Ishikawa (cell line): Measurements from ENCODE around the gene PDK3.

ENCODE experiments used
- CEBPB ChIP-seq: IDR thresholded peaks from 2 replicates; pipeline ENCODE4 v1.6.1; 2012
- CREB1 ChIP-seq: IDR thresholded peaks from 2 replicates; pipeline ENCODE4 v1.6.1; 2012; ENCODE audit warnings: low read depth
- EGR1 ChIP-seq: IDR thresholded peaks from 2 replicates; pipeline ENCODE4 v1.6.1; 2012
- EP300 ChIP-seq: IDR thresholded peaks from 2 replicates; pipeline ENCODE4 v1.6.1; 2012; ENCODE audit warnings: borderline replicate concordance
- FOXM1 ChIP-seq: IDR thresholded peaks from 2 replicates; pipeline ENCODE4 v1.6.1; 2012; ENCODE audit warnings: low read depth, borderline replicate concordance
- MAX ChIP-seq: IDR thresholded peaks from 2 replicates; pipeline ENCODE4 v1.6.1; 2012
- NFIC ChIP-seq: IDR thresholded peaks from 2 replicates; pipeline ENCODE4 v1.6.1; 2012
- RAD21 ChIP-seq: IDR thresholded peaks from 2 replicates; pipeline ENCODE4 v1.6.1; 2012; ENCODE audit warnings: low read depth
- TAF1 ChIP-seq: IDR thresholded peaks from 2 replicates; pipeline ENCODE4 v1.6.1; 2012; ENCODE audit warnings: low read depth, mild to moderate bottlenecking
- TCF12 ChIP-seq: IDR thresholded peaks from 2 replicates; pipeline ENCODE4 v1.6.1; 2012; ENCODE audit warnings: low read depth
- TEAD4 ChIP-seq: IDR thresholded peaks from 2 replicates; pipeline ENCODE4 v1.6.1; 2012
- USF1 ChIP-seq: IDR thresholded peaks from 2 replicates; pipeline ENCODE4 v1.6.1; 2012
- YY1 ChIP-seq: IDR thresholded peaks from 2 replicates; pipeline ENCODE4 v1.6.1; 2012; ENCODE audit warnings: low read depth
- ZBTB7A ChIP-seq: IDR thresholded peaks from 2 replicates; pipeline ENCODE4 v1.6.1; 2012; ENCODE audit warnings: low read depth
- TF ChIP-seq, protein P1 (sequence below): IDR thresholded peaks from 2 replicates; pipeline ENCODE4 v1.6.1; 2012; ENCODE audit warnings: low read depth, mild to moderate bottlenecking

The PDK3 gene

DNA sequence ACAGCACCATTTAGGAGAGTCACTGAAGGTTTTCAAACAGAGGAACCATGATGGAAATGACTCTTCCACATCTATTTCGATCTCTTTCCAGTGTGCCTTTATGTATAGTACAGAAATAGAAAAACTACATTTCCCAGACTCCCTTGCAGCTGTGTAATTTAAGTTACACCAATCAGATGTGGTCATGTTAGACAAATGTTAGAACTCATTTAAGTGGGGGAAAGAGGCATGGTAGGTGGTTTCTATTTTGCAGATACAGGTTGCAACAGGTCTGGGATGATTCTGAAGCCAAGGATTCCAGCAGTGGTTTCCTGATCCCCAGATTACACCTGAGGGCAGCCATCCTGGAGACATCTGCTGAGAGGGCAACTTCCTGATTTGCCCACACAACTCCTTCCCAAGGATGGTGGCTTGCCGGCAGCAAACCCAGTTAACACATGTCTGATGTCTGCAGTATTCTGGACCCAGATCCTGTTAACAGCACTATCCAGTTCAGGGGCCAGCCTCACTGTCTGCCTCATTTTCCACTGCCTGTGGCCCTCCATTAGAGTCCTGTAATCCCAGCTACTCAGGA lies 38.7 kb upstream of the PDK3 start:
- no peak for TF ChIP-seq EGR1
- no peak for TF ChIP-seq USF1
- TF ChIP-seq TAF1: no peak
- TF ChIP-seq, protein P1, sequence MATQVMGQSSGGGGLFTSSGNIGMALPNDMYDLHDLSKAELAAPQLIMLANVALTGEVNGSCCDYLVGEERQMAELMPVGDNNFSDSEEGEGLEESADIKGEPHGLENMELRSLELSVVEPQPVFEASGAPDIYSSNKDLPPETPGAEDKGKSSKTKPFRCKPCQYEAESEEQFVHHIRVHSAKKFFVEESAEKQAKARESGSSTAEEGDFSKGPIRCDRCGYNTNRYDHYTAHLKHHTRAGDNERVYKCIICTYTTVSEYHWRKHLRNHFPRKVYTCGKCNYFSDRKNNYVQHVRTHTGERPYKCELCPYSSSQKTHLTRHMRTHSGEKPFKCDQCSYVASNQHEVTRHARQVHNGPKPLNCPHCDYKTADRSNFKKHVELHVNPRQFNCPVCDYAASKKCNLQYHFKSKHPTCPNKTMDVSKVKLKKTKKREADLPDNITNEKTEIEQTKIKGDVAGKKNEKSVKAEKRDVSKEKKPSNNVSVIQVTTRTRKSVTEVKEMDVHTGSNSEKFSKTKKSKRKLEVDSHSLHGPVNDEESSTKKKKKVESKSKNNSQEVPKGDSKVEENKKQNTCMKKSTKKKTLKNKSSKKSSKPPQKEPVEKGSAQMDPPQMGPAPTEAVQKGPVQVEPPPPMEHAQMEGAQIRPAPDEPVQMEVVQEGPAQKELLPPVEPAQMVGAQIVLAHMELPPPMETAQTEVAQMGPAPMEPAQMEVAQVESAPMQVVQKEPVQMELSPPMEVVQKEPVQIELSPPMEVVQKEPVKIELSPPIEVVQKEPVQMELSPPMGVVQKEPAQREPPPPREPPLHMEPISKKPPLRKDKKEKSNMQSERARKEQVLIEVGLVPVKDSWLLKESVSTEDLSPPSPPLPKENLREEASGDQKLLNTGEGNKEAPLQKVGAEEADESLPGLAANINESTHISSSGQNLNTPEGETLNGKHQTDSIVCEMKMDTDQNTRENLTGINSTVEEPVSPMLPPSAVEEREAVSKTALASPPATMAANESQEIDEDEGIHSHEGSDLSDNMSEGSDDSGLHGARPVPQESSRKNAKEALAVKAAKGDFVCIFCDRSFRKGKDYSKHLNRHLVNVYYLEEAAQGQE: no peak
- TF ChIP-seq MAX: no peak

DNA sequence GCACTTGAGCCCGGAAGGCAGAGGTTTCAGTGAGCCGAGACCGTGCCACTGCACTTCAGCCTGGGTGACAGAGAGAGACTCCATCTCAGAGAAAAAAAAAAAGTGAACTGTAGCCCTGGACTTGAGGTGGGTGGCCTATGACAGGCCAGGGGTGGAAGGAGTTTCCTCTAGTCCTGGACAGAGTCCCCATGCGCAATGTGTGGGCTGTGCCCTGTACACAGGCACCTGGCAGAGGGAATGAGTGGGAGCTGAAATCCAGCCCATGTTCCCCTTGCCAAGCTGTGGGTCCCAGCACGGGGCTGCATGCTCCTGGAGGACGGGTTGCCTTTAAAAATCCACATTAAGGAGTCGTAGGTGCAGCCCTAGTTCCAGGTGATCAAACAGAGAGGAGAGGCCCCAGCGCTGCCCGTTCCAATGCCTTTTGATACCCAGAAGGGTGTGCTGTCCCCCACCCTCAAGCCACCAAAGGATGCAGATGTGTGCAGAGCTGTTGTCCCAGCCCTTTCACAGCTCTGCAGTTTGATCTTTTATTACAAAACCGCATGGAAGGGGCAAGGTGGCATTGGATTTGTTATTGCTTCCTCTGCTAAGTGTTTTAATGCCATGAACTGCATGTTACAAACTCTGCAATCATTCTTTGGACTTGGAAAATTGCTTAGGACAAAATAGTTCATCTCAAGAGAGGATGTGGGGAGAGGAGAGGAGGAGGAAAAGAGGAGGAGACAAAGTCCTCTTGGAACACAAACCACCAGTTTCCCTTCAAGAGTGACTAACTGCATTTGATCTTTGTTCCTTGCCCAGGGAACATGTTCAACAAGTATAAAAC lies 38.0 kb upstream of the PDK3 start:
- TF ChIP-seq RAD21 (no peak), EGR1 (no peak), CREB1 (no peak), TEAD4 (no peak), YY1 (no peak), ZBTB7A (no peak), TAF1 (no peak), TCF12 (no peak), FOXM1 (no peak), EP300 (no peak), CEBPB (no peak), USF1 (no peak), NFIC (no peak), MAX (no peak)
- TF ChIP-seq, protein P1: no peak

- TF ChIP-seq NFIC: no peak
- no peak for TF ChIP-seq TCF12
- TF ChIP-seq USF1: no peak
- TF ChIP-seq CEBPB: no peak
- no peak for TF ChIP-seq EGR1
- TF ChIP-seq YY1: no peak
- TF ChIP-seq EP300: no peak
- TF ChIP-seq MAX: no peak
- TF ChIP-seq, protein P1: no peak
- TF ChIP-seq TAF1: no peak
- no peak for TF ChIP-seq ZBTB7A
- TF ChIP-seq TEAD4: no peak
- TF ChIP-seq FOXM1: no peak
Observed at GRCh38 chrX:24427747-24428019, 37.4 kb upstream of the PDK3 start.

DNA sequence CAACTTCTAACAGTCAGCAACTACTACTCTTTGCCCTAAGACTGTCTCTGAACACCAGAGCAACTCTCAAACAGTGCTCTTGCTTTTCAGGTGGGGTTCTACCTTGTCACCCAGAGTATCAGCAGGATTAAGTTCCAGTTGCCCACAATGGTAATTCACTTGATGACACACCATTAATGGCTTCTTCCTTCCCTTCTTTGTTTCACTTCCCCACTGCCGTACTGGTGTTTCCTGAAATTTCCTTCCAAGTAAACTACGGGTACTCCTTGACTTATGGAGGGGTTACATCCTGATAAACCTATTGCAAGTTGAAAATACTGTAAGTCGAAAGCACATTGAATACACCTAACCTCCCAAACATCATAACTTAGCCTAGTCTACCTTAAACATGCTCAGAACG lies 36.6 kb upstream of the PDK3 start:
- TF ChIP-seq YY1 (no peak), ZBTB7A (no peak), MAX (no peak), USF1 (no peak), EGR1 (no peak), CEBPB (no peak), TAF1 (no peak), RAD21 (no peak), FOXM1 (no peak), TCF12 (no peak), NFIC (no peak), EP300 (no peak), TEAD4 (no peak), CREB1 (no peak)
- TF ChIP-seq, protein P1: no peak
